K562 (cell line): ENCODE measurements around the gene RABGAP1L. TPM values are rescaled to one million over a fixed set of nuclear protein-coding genes. Genes with fewer than 3 reads are reported as not detected.

Source experiments
- ATAC-seq: fragments of 200-7000 bp; cut with Tn5 transposase; 3 replicates; pipeline ENCODE4 v1.9.1; 2020; ENCODE audit warnings: moderate library complexity
- BruUV-seq: library from RNA; stranded (reverse); fragments of 400-500 nt; replicated peaks from 2 replicates; lab custom pipeline; 2021; lab: Mats Ljungman, UMichigan
- CTCF ChIA-PET: fragments of 300-600 bp; formaldehyde crosslinking; extraction: SDS; loops from one replicate; lab custom pipeline; 2021; ENCODE audit warnings: low intra/inter-chr PET ratio; lab: Yijun Ruan, JAX
- POLR2A ChIA-PET: fragments of 300-600, 350-650 bp; sonication (Branson Sonifier 250); formaldehyde crosslinking; extraction: SDS; loops from one replicate; lab custom pipeline; 2021; ENCODE audit warnings: antibody characterized with exemption, inconsistent platforms; lab: Yijun Ruan, JAX
- DNase-seq, 4 experiments: peaks; one replicate each; pipeline versions ENCODE4 v3.0.0 to v3.0.0-alpha.2; 2011 to 2018; ENCODE audit warnings: low spot score in 3 of 4, mixed read lengths in 3 of 4; ENCODE audit errors: extremely low read depth in 1 of 4
- FAIRE-seq: peaks from 2 replicates; lab custom pipeline; 2011; peaks lifted over from hg19 to GRCh38; lab: Jason Lieb, UNC
- H2AFZ ChIP-seq: 2 replicates; pipeline ENCODE4 v1.6.0; 2011; ENCODE audit warnings: low read depth, low read length, control low read depth, inconsistent platforms
- H3K27ac ChIP-seq: fragments of 200-600 bp; 3 replicates; pipeline ENCODE4 v1.8.0; 2011; ENCODE audit warnings: low read depth, mild to moderate bottlenecking, control low read depth, inconsistent platforms, low read length, moderate library complexity, mixed read lengths; ENCODE audit errors: extremely low read depth
- H3K27me3 ChIP-seq, 2 experiments: fragments of 300-600 bp in 1 of 2; 2 replicates in 1 of 2; 3 replicates in 1 of 2; pipeline versions ENCODE4 v1.6.0 to v1.8.0; 2011; ENCODE audit warnings: inconsistent platforms in 2 of 2, low read length in 2 of 2, mild to moderate bottlenecking in 1 of 2, mixed read lengths in 1 of 2, moderate library complexity in 1 of 2; ENCODE audit not compliant: control insufficient read depth in 2 of 2, insufficient read depth in 2 of 2
- H3K36me3 ChIP-seq: fragments of 300-600 bp; 3 replicates; pipeline ENCODE4 v1.8.0; 2011; ENCODE audit warnings: mild to moderate bottlenecking, low read length, inconsistent platforms; ENCODE audit not compliant: control insufficient read depth, insufficient read depth
- H3K4me1 ChIP-seq, 2 experiments: fragments of 200-600 bp in 1 of 2; replicated peaks in 1 of 2; 2 replicates in 1 of 2; 3 replicates in 1 of 2; pipeline versions ENCODE4 v1.5.1 to v1.8.0; 2011; ENCODE audit warnings: inconsistent platforms in 2 of 2, low read length in 2 of 2, mild to moderate bottlenecking in 1 of 2, mixed read lengths in 1 of 2, moderate library complexity in 1 of 2; ENCODE audit not compliant: control insufficient read depth in 2 of 2, insufficient read depth in 2 of 2
- H3K4me2 ChIP-seq: 2 replicates; pipeline ENCODE4 v1.6.1; 2011; ENCODE audit warnings: low read length, control low read depth, inconsistent platforms, mixed read lengths; ENCODE audit not compliant: insufficient read depth
- H3K4me3 ChIP-seq: fragments of 200-600 bp; sonication (generic), shearing (Covaris generic); 2 replicates; pipeline ENCODE4 v1.5.1; 2016; ENCODE audit warnings: control low read depth, inconsistent platforms
- H3K79me2 ChIP-seq: fragments of 200-600 bp; 3 replicates; pipeline ENCODE4 v1.8.0; 2011; ENCODE audit warnings: low read length, inconsistent platforms; ENCODE audit not compliant: control insufficient read depth, insufficient read depth
- H3K9ac ChIP-seq, 2 experiments: 2 replicates each; pipeline versions ENCODE4 v1.6.0 to v1.6.1; 2011; ENCODE audit warnings: low read depth in 2 of 2, low read length in 2 of 2, control low read depth in 1 of 2, inconsistent platforms in 1 of 2, mild to moderate bottlenecking in 1 of 2, mixed read lengths in 1 of 2; ENCODE audit not compliant: insufficient read depth in 1 of 2
- H3K9me1 ChIP-seq: one replicate; pipeline ENCODE4 v1.6.0; 2011; ENCODE audit warnings: inconsistent platforms, mild to moderate bottlenecking, low read length, moderate library complexity; ENCODE audit not compliant: control insufficient read depth, insufficient read depth
- H3K9me3 ChIP-seq: replicated peaks from 2 replicates; pipeline ENCODE4 v1.5.1; 2011; ENCODE audit warnings: low read depth, low read length, inconsistent platforms; ENCODE audit not compliant: control insufficient read depth, insufficient read depth
- H4K20me1 ChIP-seq: replicated peaks from 2 replicates; pipeline ENCODE4 v1.6.1; 2011; ENCODE audit warnings: low read length, inconsistent platforms, mixed read lengths; ENCODE audit not compliant: control insufficient read depth, insufficient read depth
- GABPB2 ChIP-seq: fragments of 250-450 bp; sonication (Bioruptor Pico); conservative IDR thresholded peaks from 2 replicates; pipeline ENCODE4 v1.5.1; 2021; ENCODE audit warnings: mild to moderate bottlenecking
- KLF6 ChIP-seq: fragments of 250-450 bp; sonication (Bioruptor Pico); IDR thresholded peaks from 2 replicates; pipeline ENCODE4 v1.4.0; 2020; ENCODE audit warnings: mild to moderate bottlenecking, moderate library complexity, borderline replicate concordance
- NFE2L1 ChIP-seq: fragments of 450-650 bp; IDR thresholded peaks from 2 replicates; pipeline ENCODE4 v1.6.1; 2016; ENCODE audit warnings: missing genetic modification characterization, low read depth, mild to moderate bottlenecking, missing compliant biosample characterization, moderate library complexity, borderline replicate concordance
- RAD21 ChIP-seq, 2 experiments: fragments of 250-450 bp in 1 of 2; fragments of 450-650 bp in 1 of 2; sonication (Bioruptor Pico) in 1 of 2; formaldehyde crosslinking in 1 of 2; IDR thresholded peaks in 1 of 2; conservative IDR thresholded peaks in 1 of 2; 2 replicates each; pipeline versions ENCODE4 v1.4.0 to v1.8.0; 2020 to 2022; ENCODE audit warnings: mild to moderate bottlenecking in 2 of 2, moderate library complexity in 1 of 2
- SOX6 ChIP-seq: fragments of 450-650 bp; IDR thresholded peaks from 2 replicates; pipeline ENCODE4 v1.6.1; 2014; ENCODE audit warnings: mild to moderate bottlenecking
- YY1 ChIP-seq, 3 experiments: IDR thresholded peaks; 2 replicates each; pipeline ENCODE4 v1.6.1; 2011; ENCODE audit warnings: low read length in 2 of 3, mild to moderate bottlenecking in 2 of 3, moderate library complexity in 2 of 3, borderline replicate concordance in 1 of 3, control low read depth in 1 of 3, low read depth in 1 of 3; ENCODE audit not compliant: insufficient read depth in 3 of 3, insufficient replicate concordance in 2 of 3, control insufficient read depth in 1 of 3, insufficient read length in 1 of 3; ENCODE audit errors: extremely low read depth in 1 of 3
- ZNF165 ChIP-seq: fragments of 250-450 bp; sonication (Bioruptor Pico); IDR thresholded peaks from 2 replicates; pipeline ENCODE4 v1.4.0; 2020; ENCODE audit warnings: borderline replicate concordance
- WGBS: fragments of 100-300 bp; shearing (Covaris generic); methylation state at CpG from one replicate; pipeline ENCODE4 v1.1.6; 2016; ENCODE audit warnings: low coverage, mixed read lengths; ENCODE audit not compliant: insufficient coverage; ENCODE audit errors: missing lambda C conversion rate; 5-methylcytosine and 5-hydroxymethylcytosine counted together
- in situ Hi-C: fragments of 300-500 bp; cut with MboI; formaldehyde crosslinking; loops from 4 replicates; pipeline ENCODE4 v1.15.0; 2018; ENCODE audit warnings: inconsistent platforms, mixed read lengths
- intact Hi-C: fragments of 100-400 bp; cut with micrococcal nuclease; formaldehyde crosslinking; loops from 2 replicates; pipeline ENCODE4 v1.14.2; 2022
- polyA plus RNA-seq, 8 experiments: library from polyadenylated mRNA; depleted of rRNA in 4 of 8; stranded (reverse) in 5 of 8; unstranded in 3 of 8; fragments of >200 nt; fragmentation: Nextera tagmentation in 2 of 8; fragmentation: Illumina TruSeq in 1 of 8; extraction: Ambion mirVana in 2 of 8; extraction: Trizol in 1 of 8; gene quantifications; 2 replicates each; pipeline versions ENCODE4 v1.2.1 to v1.2.3, GENCODE V29; 2011 to 2014; ENCODE audit warnings: inconsistent platforms in 1 of 8, missing spikeins in 1 of 8
- total RNA-seq, 7 experiments: library from RNA; depleted of rRNA in 6 of 7; stranded (reverse); fragments of >200 nt in 6 of 7; fragmentation: Illumina TruSeq in 2 of 7; extraction: Trizol in 2 of 7; gene quantifications; 2 replicates each; pipeline versions ENCODE4 v1.2.1 to v1.2.3, GENCODE V29; 2011 to 2021; ENCODE audit warnings: low replicate concordance in 1 of 7
- TF ChIP-seq, protein P1 (sequence below): fragments of 450-650 bp; IDR thresholded peaks from 2 replicates; pipeline ENCODE4 v1.7.1; 2018; ENCODE audit warnings: mild to moderate bottlenecking, low read depth; ENCODE audit not compliant: partially characterized antibody
- TF ChIP-seq, protein P2 (sequence below): fragments of 450-650 bp; IDR thresholded peaks from 2 replicates; pipeline ENCODE4 v1.6.1; 2016; ENCODE audit warnings: missing biosample characterization, missing genetic modification characterization
- TF ChIP-seq, protein P3 (sequence below): sonication (generic); formaldehyde crosslinking; IDR thresholded peaks from 2 replicates; pipeline ENCODE4 v1.8.0; 2023; ENCODE audit warnings: mild to moderate bottlenecking, missing genetic modification reagents

RABGAP1L gene
- total and polyA plus RNA-seq, 9 of the 15 experiments (the other 6 are each of a cell fraction or from before 2014, with no cell fraction given), result 16.5 to 44.9 (median 26.7) TPM

DNA sequence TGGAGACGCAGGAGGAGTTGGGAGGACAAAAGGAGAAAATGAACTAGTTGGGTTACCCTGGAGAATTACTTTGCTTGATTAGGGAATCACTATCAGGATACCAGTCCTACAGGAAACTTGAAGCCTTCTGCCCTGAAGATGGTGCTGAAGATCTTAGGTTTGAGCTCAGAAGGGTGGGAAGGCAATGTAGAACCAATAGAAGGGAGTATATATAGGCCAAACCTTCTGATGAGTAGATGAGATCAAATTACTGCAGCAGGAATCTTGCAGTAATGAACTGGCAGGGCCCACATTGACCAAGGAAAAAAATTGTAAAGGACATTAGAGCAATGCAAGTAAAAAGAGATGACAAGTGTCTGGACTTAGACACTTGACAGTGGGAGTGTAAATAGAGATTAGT, 724.1 kb downstream of the RABGAP1L start:
- Histone ChIP-seq H3K27ac (no peak overlapping the region), H3K4me2 (no peak overlapping the region), H3K4me3 (no peak overlapping the region), H3K79me2 (no peaks in the 10 kb centered on the region), H3K4me1 (peaks cover 6 to 13% of the 10 kb centered on the region in 2 experiments; a peak in 3 of 5 replicates), H3K9me3 (no peaks in the 10 kb centered on the region), H3K9me1 (no peaks in the 10 kb centered on the region), H3K9ac (no peak overlapping the region), H4K20me1 (no peaks in the 10 kb centered on the region), H3K27me3 (no peaks in the 10 kb centered on the region), H2AFZ (no peak overlapping the region), H3K36me3 (no peaks in the 10 kb centered on the region)
- peak; percentile 56 for FAIRE-seq
- ChIA-PET CTCF (no interaction called here), POLR2A (interaction anchor here (0.6 to 1.8 kb wide), 6 partner anchors 8 to 115 kb away, joined by 3 to 4 read pairs (median 3); no protein-coding TSS in a partner anchor)
- peak; percentile 81 for ATAC-seq
- intact Hi-C loops (loop anchor here (1.0 to 10.0 kb wide), 5 partner anchors 100 to 241 kb away; no protein-coding TSS in a partner anchor), in situ Hi-C loops (loop anchor here (10.0 kb wide), 1 partner anchor 101 kb away; no protein-coding TSS in a partner anchor)
- no TSS peak for BruUV-seq
- WGBS, result 19% methylated on average over 1 of the region's 1 CpG
- peak in 2 of 4 experiments; percentile 32 to 52 for DNase-seq
- TF ChIP-seq SOX6 (no peak), GABPB2 (CRISPR knock-in tag) (no peak), RAD21 (CRISPR knock-in tag; conservative IDR thresholded peaks at IDR 0.05 in 1 of 2, IDR thresholded peaks at IDR 0.05 in 1 of 2) (peak; percentile 63 to 75), NFE2L1 (tag) (no peak), KLF6 (no peak), YY1 (IDR thresholded peaks at IDR 0.05; ENCODE audit: borderline replicate concordance in 1 of 3, control insufficient read depth in 1 of 3, extremely low read depth in 1 of 3, insufficient read depth in 3 of 3, insufficient read length in 1 of 3, insufficient replicate concordance in 2 of 3, low read depth in 1 of 3, low read length in 2 of 3) (no peak), ZNF165 (no peak)
- TF ChIP-seq, protein P1, sequence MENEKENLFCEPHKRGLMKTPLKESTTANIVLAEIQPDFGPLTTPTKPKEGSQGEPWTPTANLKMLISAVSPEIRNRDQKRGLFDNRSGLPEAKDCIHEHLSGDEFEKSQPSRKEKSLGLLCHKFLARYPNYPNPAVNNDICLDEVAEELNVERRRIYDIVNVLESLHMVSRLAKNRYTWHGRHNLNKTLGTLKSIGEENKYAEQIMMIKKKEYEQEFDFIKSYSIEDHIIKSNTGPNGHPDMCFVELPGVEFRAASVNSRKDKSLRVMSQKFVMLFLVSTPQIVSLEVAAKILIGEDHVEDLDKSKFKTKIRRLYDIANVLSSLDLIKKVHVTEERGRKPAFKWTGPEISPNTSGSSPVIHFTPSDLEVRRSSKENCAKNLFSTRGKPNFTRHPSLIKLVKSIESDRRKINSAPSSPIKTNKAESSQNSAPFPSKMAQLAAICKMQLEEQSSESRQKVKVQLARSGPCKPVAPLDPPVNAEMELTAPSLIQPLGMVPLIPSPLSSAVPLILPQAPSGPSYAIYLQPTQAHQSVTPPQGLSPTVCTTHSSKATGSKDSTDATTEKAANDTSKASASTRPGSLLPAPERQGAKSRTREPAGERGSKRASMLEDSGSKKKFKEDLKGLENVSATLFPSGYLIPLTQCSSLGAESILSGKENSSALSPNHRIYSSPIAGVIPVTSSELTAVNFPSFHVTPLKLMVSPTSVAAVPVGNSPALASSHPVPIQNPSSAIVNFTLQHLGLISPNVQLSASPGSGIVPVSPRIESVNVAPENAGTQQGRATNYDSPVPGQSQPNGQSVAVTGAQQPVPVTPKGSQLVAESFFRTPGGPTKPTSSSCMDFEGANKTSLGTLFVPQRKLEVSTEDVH, result no peak
- TF ChIP-seq, protein P2, sequence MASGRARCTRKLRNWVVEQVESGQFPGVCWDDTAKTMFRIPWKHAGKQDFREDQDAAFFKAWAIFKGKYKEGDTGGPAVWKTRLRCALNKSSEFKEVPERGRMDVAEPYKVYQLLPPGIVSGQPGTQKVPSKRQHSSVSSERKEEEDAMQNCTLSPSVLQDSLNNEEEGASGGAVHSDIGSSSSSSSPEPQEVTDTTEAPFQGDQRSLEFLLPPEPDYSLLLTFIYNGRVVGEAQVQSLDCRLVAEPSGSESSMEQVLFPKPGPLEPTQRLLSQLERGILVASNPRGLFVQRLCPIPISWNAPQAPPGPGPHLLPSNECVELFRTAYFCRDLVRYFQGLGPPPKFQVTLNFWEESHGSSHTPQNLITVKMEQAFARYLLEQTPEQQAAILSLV (tag), result no peak
- TF ChIP-seq, protein P3, sequence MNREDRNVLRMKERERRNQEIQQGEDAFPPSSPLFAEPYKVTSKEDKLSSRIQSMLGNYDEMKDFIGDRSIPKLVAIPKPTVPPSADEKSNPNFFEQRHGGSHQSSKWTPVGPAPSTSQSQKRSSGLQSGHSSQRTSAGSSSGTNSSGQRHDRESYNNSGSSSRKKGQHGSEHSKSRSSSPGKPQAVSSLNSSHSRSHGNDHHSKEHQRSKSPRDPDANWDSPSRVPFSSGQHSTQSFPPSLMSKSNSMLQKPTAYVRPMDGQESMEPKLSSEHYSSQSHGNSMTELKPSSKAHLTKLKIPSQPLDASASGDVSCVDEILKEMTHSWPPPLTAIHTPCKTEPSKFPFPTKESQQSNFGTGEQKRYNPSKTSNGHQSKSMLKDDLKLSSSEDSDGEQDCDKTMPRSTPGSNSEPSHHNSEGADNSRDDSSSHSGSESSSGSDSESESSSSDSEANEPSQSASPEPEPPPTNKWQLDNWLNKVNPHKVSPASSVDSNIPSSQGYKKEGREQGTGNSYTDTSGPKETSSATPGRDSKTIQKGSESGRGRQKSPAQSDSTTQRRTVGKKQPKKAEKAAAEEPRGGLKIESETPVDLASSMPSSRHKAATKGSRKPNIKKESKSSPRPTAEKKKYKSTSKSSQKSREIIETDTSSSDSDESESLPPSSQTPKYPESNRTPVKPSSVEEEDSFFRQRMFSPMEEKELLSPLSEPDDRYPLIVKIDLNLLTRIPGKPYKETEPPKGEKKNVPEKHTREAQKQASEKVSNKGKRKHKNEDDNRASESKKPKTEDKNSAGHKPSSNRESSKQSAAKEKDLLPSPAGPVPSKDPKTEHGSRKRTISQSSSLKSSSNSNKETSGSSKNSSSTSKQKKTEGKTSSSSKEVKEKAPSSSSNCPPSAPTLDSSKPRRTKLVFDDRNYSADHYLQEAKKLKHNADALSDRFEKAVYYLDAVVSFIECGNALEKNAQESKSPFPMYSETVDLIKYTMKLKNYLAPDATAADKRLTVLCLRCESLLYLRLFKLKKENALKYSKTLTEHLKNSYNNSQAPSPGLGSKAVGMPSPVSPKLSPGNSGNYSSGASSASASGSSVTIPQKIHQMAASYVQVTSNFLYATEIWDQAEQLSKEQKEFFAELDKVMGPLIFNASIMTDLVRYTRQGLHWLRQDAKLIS, result 0 out of 2 replicates have a peak, but pooled peaks have one; percentile 54
